Activated naive CD4-positive, alpha-beta T cell treated with anti-CD3 and anti-CD28 coated beads for 36 hours (primary cell): Measurements from ENCODE around the gene ZNF107. TPM values are rescaled to one million over a fixed set of nuclear protein-coding genes. Genes with fewer than 3 reads are reported as not detected.

Experiments used
- CTCF ChIA-PET: fragments of 350-600 bp; sonication (Branson Sonifier 250); formaldehyde crosslinking; loops from one replicate; lab custom pipeline; 2021; ENCODE audit warnings: antibody characterized with exemption; lab: Charles Lee
- DNase-seq: peaks from one replicate; pipeline ENCODE4 v3.0.0-alpha.2; 2020
- H3K27ac Mint-ChIP-seq: one replicate; pipeline ENCODE4 v1.8.0; 2021; ENCODE audit warnings: mild to moderate bottlenecking, mixed read lengths
- H3K27me3 Mint-ChIP-seq: one replicate; pipeline ENCODE4 v1.8.0; 2021; ENCODE audit warnings: low read depth, mixed read lengths
- H3K36me3 Mint-ChIP-seq: one replicate; pipeline ENCODE4 v1.8.0; 2021; ENCODE audit warnings: low read depth, mixed read lengths
- H3K4me1 Mint-ChIP-seq: one replicate; pipeline ENCODE4 v1.8.0; 2021; ENCODE audit warnings: low read depth, mixed read lengths
- H3K4me3 Mint-ChIP-seq: one replicate; pipeline ENCODE4 v1.8.0; 2021; ENCODE audit warnings: mild to moderate bottlenecking, moderate library complexity, mixed read lengths
- H3K9me3 Mint-ChIP-seq: one replicate; pipeline ENCODE4 v1.8.0; 2021; ENCODE audit warnings: mixed read lengths
- intact Hi-C: fragments of 100-400 bp; cut with micrococcal nuclease; formaldehyde crosslinking; loops from one replicate; pipeline ENCODE4 v1.15.1; 2023
- total RNA-seq, 2 experiments: library from RNA; stranded (reverse); gene quantifications; one replicate each; pipeline ENCODE4 v1.2.3, GENCODE V29; 2021

Gene ZNF107
- total RNA-seq, 2 experiments from 2014 or later = 7.7 to 8.0 TPM

DNA sequence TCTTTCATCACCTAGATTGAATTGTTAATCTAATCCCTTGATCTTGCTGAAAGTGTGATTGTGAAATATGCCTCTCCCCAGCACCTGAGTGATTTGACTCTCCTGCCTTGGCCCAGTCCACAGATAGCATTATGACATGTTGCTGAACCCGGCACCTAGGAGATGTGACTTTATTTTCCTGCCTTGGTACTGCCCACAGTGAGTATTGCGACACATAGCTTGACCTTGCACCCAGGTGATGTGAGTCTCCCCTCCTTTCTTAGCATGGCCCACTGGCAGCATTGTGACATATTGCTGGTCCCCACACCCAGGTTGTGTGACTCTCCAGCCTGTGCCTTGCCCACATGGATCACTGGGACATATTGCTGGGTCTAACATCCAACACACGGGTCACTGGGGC lies 32.5 kb upstream of the ZNF107 start:
- H3K36me3 Mint-ChIP-seq = no peaks in the 10 kb centered on the region
- no peaks in the 10 kb centered on the region for H3K4me1 Mint-ChIP-seq
- no peaks in the 10 kb centered on the region for H3K27me3 Mint-ChIP-seq
- no peak overlapping the region for H3K27ac Mint-ChIP-seq
- H3K4me3 Mint-ChIP-seq = no peak overlapping the region
- no peak for DNase-seq
- CTCF ChIA-PET = no interaction called here
- H3K9me3 Mint-ChIP-seq = no peaks in the 10 kb centered on the region
- intact Hi-C loops = no loop called here

DNA sequence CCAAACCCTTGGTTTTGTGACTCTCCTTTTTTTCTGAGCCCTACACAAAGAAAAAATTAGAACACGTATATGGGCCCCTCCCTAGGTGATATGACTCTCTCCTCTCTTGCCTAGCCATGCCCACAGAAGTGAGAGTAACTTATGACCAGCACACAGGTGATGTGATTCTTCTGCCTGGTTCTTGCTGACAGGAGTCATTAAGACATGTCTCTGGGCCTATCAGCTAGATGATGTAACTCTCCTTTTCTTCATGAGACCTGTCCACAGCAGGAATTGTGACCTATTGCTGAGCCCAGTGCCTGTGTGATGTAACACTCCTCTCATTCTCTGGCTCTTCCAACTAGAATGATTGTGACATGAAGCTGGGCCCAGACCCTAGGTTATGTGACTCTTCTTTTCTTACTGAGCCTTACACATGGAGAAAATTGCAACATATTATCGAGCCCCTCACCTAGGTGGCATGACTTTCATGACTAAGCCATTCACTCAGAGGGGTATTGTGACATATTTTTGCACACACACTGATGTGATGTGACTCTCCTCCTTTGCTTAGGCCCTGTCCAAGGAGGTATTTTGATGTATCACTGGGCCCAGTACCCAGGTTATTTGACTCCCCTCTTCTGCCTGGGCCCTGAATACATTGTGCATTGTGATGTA lies 31.4 kb upstream of the ZNF107 start:
- H3K36me3 Mint-ChIP-seq = no peaks in the 10 kb centered on the region
- H3K27ac Mint-ChIP-seq = no peak overlapping the region
- CTCF ChIA-PET = no interaction called here
- intact Hi-C loops = no loop called here
- no peak for DNase-seq
- no peaks in the 10 kb centered on the region for H3K9me3 Mint-ChIP-seq
- H3K27me3 Mint-ChIP-seq = no peaks in the 10 kb centered on the region
- H3K4me3 Mint-ChIP-seq = no peak overlapping the region
- no peaks in the 10 kb centered on the region for H3K4me1 Mint-ChIP-seq

DNA sequence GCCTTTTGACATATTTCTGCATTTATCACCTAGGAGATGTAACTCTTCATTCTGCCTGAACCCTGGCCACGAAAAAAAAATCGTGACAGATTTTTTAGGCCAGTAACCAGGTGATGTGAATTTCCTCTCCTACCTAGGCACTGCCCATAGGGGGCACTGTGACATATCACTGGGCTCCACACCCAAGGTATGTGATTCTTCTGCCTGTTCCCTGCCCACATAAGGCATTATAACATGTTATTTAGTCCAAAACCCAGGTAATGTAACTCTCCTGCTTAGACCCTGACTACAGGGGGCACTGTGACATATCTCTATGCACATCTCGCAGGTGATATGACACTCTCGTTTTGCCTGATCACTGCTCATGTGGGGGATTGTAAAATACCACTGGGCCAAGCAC lies 29.5 kb upstream of the ZNF107 start:
- H3K4me3 Mint-ChIP-seq = no peak overlapping the region
- DNase-seq = peak; percentile 31

DNA sequence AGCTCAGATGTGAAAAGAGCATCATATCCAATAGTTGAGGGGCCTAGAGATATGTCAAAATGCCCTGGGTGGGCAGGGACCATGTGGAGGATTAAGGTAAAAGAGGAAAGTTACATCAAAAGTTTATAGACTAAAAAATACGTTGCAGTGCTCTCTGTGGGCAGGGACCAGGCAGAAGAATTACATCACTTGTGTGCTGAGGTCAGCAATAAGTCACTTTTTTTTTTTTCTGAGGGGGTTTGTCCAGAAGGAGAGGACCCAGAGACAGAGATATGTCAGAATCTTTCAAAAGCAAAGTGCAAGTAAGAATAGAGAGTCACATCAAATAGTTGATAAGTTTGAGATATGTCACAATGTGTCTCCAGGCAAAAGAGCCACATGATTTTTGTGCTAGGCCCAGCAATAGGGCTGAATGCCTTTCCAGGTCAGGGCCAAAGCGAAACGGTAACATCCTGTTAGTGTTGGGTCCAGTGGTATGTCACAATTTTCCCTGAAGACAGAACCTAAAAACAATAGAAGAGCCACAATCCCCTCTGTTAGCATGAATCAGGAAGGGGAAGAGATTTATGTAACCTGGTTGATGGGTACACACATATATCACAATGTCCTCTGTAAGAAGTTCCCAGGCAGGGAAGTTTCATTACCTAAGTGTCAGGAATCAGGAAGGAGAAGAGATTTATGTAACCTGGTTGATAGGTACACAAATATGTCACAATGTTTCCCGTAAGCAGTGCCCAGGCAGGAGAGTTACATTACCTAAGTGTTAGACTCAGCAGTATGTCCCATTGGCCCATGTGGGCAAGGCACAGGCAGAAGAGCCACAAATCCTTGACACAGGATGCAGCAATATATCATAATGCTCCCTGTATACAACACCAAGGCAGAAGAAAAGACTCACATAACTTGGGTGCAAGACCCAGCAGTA lies 28.1 kb upstream of the ZNF107 start:
- DNase-seq = no peak
- intact Hi-C loops = loop anchor here (2.0 kb wide), 2 partner anchors 251 to 309 kb away; no protein-coding TSS in a partner anchor
- Mint-ChIP-seq H3K4me1 (no peaks in the 10 kb centered on the region), H3K4me3 (no peak overlapping the region), H3K9me3 (no peaks in the 10 kb centered on the region), H3K27me3 (no peaks in the 10 kb centered on the region), H3K27ac (no peak overlapping the region), H3K36me3 (no peaks in the 10 kb centered on the region)
- CTCF ChIA-PET = no interaction called here

More for the DNA sequence above, 29.5 kb upstream of the ZNF107 start:
- Mint-ChIP-seq H3K27ac (no peak overlapping the region), H3K36me3 (no peaks in the 10 kb centered on the region), H3K27me3 (no peaks in the 10 kb centered on the region), H3K4me1 (no peaks in the 10 kb centered on the region), H3K9me3 (no peaks in the 10 kb centered on the region)
- intact Hi-C loops = loop anchor here (2.0 kb wide), 1 partner anchor 252 kb away; no protein-coding TSS in a partner anchor
- CTCF ChIA-PET = no interaction called here

DNA sequence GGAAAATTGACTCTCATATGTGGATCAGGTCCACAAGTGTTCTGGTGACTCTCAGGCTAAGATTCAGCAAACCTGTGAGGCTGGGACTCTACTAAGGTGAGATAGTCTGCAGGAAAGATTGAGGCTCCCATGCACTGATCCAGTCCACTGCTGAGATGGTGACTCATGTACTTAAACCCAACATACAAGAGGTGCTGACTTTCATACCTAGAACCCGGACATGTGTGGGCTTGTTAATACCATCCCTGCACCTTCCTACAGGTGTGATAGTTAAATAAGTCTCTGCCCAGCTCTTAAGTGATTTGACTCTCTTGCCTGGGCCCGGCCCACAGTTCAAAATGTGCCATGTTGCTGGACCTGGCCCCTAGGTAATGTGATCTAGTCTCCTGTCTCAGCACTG lies 27.1 kb upstream of the ZNF107 start:
- H3K4me3 Mint-ChIP-seq = no peak overlapping the region
- no peak overlapping the region for H3K27ac Mint-ChIP-seq
- no peaks in the 10 kb centered on the region for H3K9me3 Mint-ChIP-seq
- no peaks in the 10 kb centered on the region for H3K27me3 Mint-ChIP-seq
- H3K4me1 Mint-ChIP-seq = no peaks in the 10 kb centered on the region
- CTCF ChIA-PET = no interaction called here
- intact Hi-C loops = loop anchor here (2.0 kb wide), 1 partner anchor 308 kb away; no protein-coding TSS in a partner anchor
- no peak for DNase-seq
- no peaks in the 10 kb centered on the region for H3K36me3 Mint-ChIP-seq

DNA sequence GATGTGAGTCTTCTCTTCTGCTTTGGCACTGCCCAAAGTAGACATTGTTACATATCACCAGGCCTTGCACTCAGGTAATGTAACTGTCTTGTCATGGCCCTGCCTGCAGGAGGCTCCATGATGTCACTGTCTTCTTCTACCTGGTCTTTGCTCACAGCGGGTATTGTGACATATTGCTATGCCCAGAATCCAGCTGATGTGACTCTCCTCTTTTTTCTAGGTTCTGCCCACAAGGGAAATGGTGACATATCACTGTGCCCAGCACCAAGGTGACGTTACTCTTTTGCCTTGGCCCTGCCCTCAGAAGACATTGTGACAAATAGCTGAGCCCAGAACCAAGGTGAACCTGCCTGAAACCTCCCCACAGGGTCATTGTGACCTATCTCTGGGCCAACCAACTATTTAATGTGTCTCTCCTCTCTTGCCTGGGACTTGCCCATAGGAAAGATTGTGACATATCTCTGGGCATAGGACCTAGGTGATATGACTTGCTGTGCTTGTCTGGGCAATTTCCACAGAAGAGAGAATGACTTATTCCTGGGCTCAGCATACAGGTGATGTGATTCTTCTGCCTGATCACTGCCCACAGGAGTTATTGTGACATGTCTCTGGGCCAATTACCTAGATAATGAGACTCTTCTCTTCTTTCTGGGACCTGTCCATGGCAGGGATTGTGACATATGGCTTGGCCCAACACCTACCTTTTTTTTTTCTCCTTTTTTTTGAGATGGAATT lies 26.5 kb upstream of the ZNF107 start:
- Mint-ChIP-seq H3K36me3 (no peaks in the 10 kb centered on the region), H3K27ac (no peak overlapping the region), H3K4me1 (no peaks in the 10 kb centered on the region), H3K27me3 (no peaks in the 10 kb centered on the region), H3K4me3 (no peak overlapping the region), H3K9me3 (no peaks in the 10 kb centered on the region)
- CTCF ChIA-PET = no interaction called here
- intact Hi-C loops = loop anchor here (2.0 kb wide), 1 partner anchor 307 kb away; no protein-coding TSS in a partner anchor
- no peak for DNase-seq

DNA sequence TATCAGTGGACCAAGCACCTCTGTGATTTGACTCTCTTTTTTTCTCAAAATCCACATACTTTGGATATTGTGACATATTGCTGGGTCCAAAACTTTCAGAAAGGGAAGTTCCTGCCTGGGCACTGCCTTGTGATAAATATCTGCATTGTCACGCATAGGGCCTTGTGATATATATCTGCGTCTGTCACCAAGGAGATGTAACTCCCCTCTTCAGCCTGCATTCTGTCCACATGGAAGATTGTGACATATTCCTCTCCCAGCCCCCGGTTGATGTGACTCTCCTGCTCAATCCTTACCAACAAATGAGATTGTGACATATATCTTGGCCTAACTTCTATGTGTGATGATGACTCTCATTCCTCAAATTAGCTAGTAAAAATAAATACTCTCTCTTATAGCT lies 25.4 kb upstream of the ZNF107 start:
- Mint-ChIP-seq H3K27ac (no peak overlapping the region), H3K36me3 (no peaks in the 10 kb centered on the region), H3K4me3 (no peak overlapping the region), H3K4me1 (no peaks in the 10 kb centered on the region), H3K9me3 (no peaks in the 10 kb centered on the region), H3K27me3 (no peaks in the 10 kb centered on the region)
- CTCF ChIA-PET = interaction anchor here (0.6 kb wide), 1 partner anchor 128 kb away, joined by 3 read pairs; no protein-coding TSS in a partner anchor
- intact Hi-C loops = no loop called here
- no peak for DNase-seq

DNA sequence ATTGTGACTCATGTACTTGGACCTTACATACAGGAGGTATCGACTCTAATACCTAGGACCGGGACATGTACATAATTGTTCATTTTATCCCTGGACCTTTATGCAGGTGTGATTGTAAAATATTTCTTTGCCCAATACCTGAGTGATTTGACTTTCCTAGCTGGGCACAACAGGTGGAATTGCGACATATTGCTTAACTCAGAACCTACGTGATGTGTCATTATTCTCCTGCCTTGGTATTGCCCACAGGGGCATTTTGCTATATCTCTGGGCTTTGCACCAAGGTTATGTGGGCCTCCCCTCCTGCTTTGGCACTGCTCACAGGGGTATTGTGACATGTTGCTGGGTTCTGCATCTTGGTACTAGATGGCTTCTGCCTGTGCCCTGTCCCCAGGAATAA lies 23.9 kb upstream of the ZNF107 start:
- DNase-seq = no peak
- Mint-ChIP-seq H3K27me3 (no peaks in the 10 kb centered on the region), H3K36me3 (no peaks in the 10 kb centered on the region), H3K4me1 (no peaks in the 10 kb centered on the region), H3K4me3 (no peak overlapping the region), H3K9me3 (no peaks in the 10 kb centered on the region), H3K27ac (no peak overlapping the region)
- intact Hi-C loops = no loop called here
- CTCF ChIA-PET = no interaction called here

DNA sequence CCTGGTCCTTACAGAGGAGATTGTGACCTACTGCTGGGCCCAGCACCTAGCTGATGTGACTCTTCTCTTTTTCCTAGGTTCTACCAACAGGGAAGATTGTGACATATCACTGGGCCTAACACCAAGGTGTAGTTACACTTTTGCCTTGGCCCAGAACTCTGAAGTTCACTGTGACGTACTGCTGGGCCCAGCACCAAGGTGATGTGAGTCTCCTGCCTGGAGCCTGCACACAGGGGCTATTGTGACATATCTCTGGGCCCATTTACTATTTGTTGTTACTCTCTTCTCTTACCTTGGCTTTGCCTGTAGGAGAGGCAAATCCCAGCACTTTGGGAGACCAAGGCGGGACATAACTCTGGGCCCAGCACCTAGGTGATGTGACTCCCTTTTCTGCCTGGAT lies 23.1 kb upstream of the ZNF107 start:
- Mint-ChIP-seq H3K27ac (no peak overlapping the region), H3K4me3 (no peak overlapping the region), H3K4me1 (no peaks in the 10 kb centered on the region), H3K9me3 (no peaks in the 10 kb centered on the region), H3K36me3 (no peaks in the 10 kb centered on the region), H3K27me3 (no peaks in the 10 kb centered on the region)
- DNase-seq = no peak
- CTCF ChIA-PET = no interaction called here
- intact Hi-C loops = no loop called here

DNA sequence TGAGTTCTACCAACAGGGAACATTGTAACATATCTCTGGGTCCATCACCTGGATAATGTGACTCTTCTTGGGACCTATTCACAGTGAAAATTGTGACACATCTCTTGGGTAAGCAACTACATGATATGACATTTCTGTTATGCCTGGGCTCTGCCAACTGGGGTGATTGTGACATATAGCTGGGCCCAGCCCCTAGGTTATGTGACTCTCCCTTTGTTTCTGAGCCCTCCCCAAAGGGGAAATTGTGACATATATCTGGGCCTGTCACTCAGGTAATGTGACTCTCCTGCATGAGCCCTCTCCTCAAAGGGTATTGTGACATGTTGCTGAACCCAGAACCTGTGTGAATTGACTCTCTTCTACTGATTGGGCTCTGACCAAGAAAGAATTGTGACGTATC lies 22.4 kb upstream of the ZNF107 start:
- H3K36me3 Mint-ChIP-seq = no peaks in the 10 kb centered on the region
- intact Hi-C loops = no loop called here
- H3K4me3 Mint-ChIP-seq = no peak overlapping the region
- DNase-seq = no peak
- no peaks in the 10 kb centered on the region for H3K27me3 Mint-ChIP-seq
- CTCF ChIA-PET = no interaction called here
- H3K4me1 Mint-ChIP-seq = no peaks in the 10 kb centered on the region
- no peak overlapping the region for H3K27ac Mint-ChIP-seq
- H3K9me3 Mint-ChIP-seq = no peaks in the 10 kb centered on the region

DNA sequence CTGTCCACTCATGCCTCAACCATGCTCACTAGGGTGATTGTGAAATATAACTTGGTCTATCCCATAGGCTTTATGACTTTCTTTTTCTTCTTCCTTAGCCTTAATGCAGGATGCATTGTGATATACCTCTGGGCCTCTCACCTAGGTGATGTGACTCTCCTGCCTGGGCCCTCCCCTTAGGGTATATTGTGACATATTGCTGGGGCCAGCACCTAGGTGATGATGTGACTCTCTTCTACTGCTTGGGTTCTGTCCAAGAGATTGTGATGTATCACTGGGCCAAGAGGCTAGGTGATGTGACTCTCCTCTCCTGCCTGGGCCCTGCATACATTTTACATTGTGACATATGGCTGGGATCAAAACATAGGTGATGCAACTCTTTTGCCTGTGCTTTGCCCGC lies 14.7 kb upstream of the ZNF107 start:
- intact Hi-C loops = no loop called here
- DNase-seq = no peak
- Mint-ChIP-seq H3K9me3 (no peaks in the 10 kb centered on the region), H3K4me3 (no peak overlapping the region), H3K36me3 (no peaks in the 10 kb centered on the region), H3K27me3 (no peaks in the 10 kb centered on the region), H3K4me1 (no peaks in the 10 kb centered on the region), H3K27ac (no peak overlapping the region)
- CTCF ChIA-PET = no interaction called here

DNA sequence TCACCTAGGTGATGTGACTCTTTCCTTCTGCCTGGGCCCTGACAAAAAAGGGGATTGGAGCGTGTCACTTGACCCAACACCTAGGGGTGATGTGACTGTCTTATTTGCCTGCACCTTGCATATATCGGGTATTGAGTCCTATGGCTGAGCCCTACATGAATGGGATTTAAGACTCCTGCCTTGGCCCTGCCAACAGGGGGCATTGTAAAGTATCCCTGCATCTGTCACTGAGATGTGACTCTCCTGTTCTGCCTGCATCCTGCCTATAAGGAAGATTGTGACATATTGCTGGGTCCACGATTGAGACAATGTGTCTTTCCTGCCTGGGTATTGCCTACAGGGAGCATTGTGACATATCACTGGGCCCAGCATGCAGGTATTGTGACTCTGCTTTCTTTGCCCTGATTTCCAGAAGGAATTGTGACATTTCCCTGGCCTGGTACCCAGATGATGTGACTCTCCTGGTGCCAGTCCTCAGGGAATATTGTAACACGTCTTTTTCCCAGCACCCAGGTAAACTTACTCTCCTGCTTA lies 14.2 kb upstream of the ZNF107 start:
- H3K27me3 Mint-ChIP-seq = no peaks in the 10 kb centered on the region
- no peaks in the 10 kb centered on the region for H3K4me1 Mint-ChIP-seq
- H3K4me3 Mint-ChIP-seq = no peak overlapping the region
- CTCF ChIA-PET = no interaction called here
- no peak for DNase-seq
- intact Hi-C loops = no loop called here
- no peak overlapping the region for H3K27ac Mint-ChIP-seq
- H3K36me3 Mint-ChIP-seq = no peaks in the 10 kb centered on the region
- no peaks in the 10 kb centered on the region for H3K9me3 Mint-ChIP-seq
